Activated CD8-positive, alpha-beta memory T cell treated with anti-CD3 and anti-CD28 coated beads, Interleukin-2, amount 50 U/mL, for 1 hour (primary cell): ENCODE results near the gene ABCF3.

Experiments used
- DNase-seq: peaks from one replicate; pipeline ENCODE4 v3.0.0-alpha.2; 2020; ENCODE audit errors: extremely low read depth

Gene ABCF3

DNA sequence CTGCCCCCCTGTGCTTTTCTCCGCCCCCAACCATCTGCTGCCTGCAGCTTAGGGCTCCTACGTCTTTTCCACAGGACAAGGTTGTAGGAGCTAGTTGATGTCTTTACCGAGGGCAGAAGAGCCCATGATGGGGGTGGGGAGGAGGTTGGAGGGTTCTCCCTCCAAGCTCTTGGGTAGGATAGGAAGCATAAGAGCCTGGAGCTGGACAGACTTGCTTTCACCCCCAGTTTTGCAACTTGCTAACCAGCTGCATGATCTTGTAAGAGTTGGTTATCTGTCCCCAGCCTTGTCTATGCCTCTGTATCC, 856 bp downstream of the ABCF3 start:
- no peak for DNase-seq

DNA sequence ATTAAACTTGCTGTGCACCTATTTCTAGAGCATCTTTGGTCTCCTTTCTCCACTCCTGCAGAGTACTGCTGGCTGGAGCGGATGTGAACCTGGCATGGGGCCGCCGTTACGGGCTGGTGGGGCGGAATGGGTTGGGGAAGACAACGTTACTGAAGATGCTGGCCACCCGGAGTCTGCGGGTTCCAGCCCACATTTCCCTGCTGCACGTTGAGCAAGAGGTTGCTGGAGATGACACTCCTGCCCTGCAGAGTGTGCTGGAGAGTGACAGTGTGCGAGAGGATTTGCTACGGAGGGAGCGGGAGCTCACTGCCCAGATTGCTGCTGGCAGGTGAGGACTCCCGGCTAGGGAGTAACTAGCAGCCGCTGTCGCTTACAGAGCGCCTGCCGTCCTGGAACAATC, 2.1 kb downstream of the ABCF3 start:
- no peak for DNase-seq

- DNase-seq: no peak
Observed at GRCh38 chr3:184189421-184189820, 3.4 kb downstream of the ABCF3 start.

DNA sequence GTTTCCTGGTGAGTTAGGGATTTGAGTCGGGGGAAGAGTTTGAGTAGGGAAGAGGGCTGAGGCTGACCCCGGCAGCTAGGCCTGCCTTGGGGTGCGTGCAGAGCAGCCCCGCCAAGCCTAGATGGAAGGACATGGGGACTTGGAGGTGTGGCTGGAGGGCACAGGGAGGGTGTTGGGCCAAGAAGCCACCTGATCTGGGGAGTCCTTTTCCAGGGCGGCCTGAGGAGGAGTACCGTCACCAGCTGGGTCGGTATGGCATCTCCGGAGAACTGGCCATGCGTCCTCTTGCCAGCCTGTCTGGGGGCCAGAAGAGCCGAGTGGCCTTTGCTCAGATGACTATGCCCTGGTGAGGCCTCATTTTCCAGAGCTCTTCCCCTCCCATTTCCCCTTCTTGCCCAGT, 6.9 kb downstream of the ABCF3 start:
- no peak for DNase-seq

DNA sequence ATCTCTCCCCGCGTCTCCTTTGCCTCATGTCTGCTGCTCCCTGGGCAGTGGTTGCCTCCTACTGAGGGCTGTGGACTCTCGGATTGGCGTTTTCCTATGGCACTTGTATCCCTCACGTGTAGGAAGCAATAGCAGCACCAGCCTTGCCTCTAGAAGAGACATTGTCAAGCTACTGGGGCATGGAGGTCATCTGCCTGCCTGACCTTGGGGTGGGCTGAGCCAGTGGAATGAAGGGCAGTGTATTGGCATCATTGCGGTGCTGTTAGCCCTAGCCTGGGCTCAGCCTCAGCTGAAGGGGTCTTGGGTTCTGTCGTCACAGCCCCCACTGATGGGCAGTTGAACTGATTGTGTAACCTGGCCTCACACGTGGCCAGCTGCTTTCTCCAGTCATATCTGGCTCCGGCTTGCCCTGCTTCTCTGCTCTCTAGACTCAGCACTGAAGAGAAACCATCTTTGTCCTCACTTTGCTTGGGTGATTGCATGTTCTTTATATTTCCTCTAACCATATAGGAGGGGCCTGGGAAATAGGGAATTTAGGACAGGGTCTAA, 8.1 kb downstream of the ABCF3 start:
- no peak for DNase-seq

DNA sequence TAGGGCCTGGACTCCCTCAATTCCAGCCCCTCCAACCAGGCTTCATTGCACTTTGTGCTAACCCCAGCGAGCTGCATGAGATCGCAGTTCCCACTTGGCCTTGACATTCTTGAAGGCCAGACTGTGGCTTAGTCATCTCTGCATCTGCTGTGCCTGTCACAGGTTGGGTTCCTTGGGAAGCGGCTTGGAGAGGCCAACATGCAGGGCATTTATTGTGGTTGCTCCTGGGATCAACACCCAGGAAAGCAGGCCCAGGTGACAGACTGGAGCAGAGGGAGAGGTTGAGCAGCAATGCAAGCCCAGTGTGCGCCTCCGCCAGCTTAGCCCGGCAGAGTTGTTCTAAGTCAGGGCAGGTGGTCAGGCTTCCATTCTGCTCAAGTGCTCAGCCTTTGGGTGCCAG, 10.5 kb downstream of the ABCF3 start:
- DNase-seq: no peak

DNA sequence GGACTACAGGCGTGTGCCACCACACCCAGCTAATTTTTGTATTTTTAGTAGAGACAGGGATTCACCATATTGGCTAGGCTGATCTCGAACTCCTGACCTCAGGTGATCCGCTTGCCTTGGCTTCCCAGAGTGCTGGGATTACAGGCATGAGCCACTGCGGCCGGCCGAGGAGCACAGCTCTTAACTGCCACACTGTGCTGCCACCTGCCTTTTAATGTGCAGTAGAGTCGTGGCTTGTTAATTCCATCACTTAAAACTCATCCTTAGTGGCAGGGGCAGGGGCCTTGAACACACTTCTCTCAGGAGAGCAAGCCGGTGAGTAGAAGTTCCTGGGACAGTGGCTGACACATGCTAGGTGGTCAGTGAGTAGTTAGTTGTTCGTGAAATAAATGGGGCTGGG, 12.5 kb downstream of the ABCF3 start:
- DNase-seq: no peak

DNA sequence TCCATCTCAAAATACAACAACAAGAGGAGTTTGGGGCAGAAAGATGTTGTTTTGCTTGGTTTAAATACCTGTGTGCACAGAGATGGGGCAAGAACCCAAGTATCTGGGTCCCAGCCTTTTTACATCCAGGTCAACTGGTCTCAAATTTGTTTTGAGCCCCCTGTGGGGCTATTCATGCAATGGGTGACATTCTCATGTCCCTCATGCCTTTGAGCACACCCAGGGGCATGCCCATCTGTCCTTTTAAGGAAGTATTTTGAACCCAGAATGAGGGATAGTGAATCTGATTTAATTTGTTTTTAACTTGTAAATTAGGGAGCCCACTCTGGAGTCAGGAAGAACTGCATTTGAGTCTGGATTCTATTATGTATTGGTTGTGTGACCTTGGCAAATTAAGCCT, 14.8 kb downstream of the ABCF3 start:
- DNase-seq: no peak

- DNase-seq: no peak
Observed at GRCh38 chr3:184203526-184203925, 17.5 kb downstream of the ABCF3 start.

DNA sequence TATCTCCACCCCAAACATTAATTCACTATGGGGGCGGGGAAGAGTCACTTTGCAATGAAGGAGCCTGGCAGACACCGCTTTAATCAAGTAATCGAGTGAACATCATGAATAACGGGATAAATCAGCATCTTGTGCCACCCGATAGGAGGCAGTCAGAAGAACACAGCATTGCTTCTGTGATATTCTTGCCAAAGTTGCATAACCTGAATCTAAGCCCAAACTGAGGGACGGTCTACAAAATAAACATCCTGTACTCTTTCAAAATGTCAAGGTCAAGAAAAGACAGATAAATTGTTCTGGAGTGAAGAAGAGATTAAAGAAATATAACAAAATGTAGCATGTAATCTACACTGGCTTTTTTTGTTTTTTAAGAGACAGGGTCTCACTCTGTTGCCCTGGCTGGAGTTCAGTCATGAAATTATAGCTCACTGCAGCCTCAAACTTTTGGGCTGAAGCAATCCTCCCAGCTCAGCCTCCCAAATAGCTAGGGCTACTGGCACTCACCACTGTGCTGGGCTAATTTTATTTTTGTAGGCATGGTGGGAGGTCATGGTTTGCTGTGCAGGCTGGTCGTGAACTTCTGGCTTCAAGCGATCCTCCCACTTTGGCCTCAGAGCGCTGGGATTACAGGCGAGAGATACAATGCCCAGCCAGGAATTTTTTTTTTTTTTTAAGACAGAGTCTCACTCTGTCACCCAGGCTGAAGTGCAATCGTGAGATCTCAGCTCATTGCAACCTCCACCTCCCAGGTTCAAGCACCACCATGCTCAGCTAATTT, 23.3 kb downstream of the ABCF3 start:
- no peak for DNase-seq

DNA sequence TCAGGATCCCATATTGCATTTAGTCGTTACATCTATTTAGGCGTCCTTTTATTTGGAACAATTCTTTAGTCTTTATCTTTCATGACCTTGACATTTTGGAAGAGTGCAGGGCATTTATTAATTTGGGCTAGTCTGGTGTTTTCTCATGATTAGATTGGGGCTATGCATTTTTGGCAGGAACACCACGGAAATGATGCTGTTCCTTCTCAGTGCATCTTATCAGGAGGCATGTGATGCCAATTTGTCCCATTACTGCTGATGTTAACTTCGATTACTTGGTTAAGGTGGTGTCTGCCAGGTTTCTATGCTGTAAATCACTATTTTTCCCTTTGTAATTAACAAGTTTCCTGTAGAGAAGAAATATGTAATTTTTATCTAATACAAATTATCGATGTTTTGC, 25.3 kb downstream of the ABCF3 start:
- DNase-seq: no peak

DNA sequence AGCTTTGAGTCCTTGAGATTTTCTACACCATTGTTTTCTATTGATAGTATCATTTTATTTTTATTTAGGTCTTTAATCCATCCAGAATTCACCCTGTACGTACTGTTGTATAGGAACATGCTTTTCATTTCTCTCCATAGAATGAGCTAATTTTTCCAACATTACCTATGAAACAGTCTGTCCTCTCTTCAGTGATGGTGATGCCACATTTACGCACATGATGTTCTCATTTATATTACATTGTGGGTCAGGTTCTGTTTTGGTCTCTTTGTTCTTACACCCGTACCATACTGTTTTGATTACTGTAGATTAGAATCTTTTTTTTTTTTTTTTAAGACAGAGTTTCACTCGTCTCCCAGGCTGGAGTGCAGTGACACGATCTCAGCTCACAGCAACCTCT, 25.7 kb downstream of the ABCF3 start:
- DNase-seq: no peak

DNA sequence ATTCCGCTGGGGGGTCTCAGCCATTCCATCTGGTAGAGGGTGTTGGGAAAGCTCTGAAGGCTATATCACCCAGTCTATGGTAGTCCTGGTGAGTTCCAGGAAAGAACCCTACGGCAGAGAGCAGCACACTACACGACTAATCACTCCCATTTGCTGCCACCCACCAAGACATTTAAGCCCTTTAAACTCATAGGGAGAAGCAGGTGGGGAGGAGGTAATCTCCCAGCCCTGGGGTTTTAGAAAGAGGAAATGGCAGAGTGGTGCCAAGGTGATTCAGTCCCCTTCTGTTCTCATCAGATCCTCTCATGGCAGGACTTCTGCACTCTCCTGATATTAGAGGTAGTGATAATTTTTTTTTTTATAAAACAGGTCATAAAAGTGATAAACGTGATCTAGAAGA, 32.8 kb downstream of the ABCF3 start:
- DNase-seq: no peak

DNA sequence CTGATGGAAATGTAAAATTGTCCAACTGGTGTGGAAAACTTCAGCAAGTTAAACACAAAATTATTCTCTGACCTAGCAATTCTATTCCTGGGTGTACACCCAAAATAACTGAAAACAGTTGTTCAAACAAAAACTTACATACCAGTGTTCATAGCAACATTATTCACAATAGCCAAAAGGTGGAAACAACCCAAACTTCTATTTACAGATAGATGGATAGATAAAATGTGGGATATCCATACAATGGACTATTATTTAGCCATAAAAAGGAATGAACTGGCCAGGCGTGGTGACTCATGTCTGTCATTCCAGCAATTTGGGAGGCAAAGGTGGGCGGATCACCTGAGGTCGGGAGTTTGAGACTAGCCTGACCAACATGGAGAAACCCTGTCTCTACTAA, 36.5 kb downstream of the ABCF3 start:
- DNase-seq: no peak

GRCh38 chr3:184223946-184224345, 37.9 kb downstream of the ABCF3 start:
- DNase-seq: no peak

GRCh38 chr3:184227481-184227935, 41.5 kb downstream of the ABCF3 start:
- DNase-seq: no peak

- no peak for DNase-seq
Observed at GRCh38 chr3:184228376-184229137, 42.6 kb downstream of the ABCF3 start.

DNA sequence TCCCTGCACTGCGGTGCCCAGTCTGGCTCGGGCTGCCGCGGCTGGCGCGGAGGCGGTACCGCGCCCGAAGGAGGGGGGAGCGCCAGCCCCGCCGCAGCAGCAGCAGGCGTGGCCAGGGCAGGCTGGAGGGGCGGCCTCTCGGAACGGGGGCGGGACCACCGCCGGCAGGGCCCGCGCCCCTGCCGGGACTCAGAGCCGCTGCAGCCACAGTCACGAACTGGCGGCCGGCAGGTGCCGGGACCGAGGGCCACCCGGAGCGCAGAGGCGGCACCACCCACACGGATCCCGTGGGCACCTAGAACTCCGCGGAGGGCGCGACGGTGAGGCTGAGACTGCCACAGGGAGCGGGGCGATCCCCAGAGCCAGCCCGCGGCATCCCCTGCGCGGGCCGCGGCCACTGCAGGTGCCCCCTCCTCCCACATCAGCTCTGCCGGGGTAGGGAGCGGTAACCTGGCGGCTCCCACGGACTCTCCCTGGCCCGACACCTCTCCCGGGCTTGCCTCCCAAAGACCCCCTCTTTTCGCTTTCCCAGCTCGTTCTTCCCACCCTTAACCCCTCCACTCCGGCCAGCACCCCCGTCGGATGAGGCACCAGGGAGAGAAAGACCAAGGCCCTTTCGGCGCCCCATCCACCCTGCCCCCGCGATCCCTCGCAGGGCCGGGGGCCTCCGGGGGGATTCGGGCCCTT, 43.5 kb downstream of the ABCF3 start, which contains the start of gene VWA5B2:
VWA5B2 (plus strand) TSS at position 192 of the 687 bp plus-strand sequence. CDS start 944 bp downstream, outside the sequence.
- DNase-seq: no peak

GRCh38 chr3:184230081-184230602, 44.1 kb downstream of the ABCF3 start:
- no peak for DNase-seq

DNA sequence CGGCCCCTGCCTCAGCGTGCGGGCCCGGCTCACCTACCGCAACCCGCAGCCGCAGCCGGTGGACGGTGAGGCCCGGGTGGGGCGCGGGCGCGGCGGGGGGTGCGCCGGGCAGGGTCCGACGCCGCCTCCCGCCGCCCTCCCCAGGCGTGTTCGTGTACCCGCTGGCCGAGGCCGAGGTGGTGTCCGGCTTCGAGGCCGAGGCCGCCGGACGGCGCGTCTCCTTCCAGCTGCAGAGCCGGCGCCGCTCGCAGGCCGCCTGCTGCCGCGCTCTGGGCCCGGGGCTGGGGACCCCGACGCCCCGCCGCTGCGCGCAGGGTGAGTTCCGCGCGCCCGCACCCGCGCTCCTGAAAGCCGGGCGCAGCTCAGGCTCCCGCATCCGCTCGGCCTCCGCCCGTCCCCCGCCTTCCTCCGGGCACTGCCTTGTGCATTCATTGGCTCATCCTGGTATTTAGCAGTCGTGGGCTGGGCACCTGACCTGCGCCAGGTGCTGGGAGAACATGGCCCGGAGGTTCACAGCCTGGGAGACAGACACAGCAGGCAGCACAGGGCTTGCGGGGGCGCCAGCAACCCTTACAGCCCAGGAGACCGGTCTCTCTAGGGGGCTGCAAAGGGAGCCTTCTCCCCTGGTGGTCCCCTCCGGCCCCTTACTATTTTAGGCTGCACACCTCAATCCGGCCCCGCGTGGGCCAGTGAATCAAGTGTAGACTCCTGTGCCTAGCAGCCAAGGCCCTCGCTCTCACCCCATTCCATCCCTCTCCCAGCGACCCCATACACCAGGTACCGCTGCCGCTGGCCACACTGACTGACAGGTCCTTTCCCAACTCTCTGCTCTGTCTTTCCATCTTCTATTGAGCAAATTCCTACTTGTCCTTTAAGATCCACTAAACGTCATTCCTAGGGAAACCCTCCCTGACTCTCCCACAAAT, 44.9 kb downstream of the ABCF3 start:
- no peak for DNase-seq

- DNase-seq: no peak
Observed at GRCh38 chr3:184231671-184232070, 45.7 kb downstream of the ABCF3 start.
